Heart right ventricle (tissue), 16 donors: ENCODE measurements around the gene CBLL1. TPM values are rescaled to one million over a fixed set of nuclear protein-coding genes. Genes with fewer than 3 reads are reported as not detected.

ENCODE experiments used
- ATAC-seq, 8 donors: fragments of 200-7000 bp; cut with Tn5 transposase; one replicate each; pipeline ENCODE4 v1.9.1; 2020; ENCODE audit warnings: mild to moderate bottlenecking in 8 of 8, moderate library complexity in 8 of 8, moderate number of reproducible peaks in 1 of 8
- DNase-seq, 2 donors: peaks; one replicate each; pipeline ENCODE4 v3.0.0-alpha.2; 2020
- H3K27ac ChIP-seq, 10 donors: fragments of 200-600 bp; sonication (generic) in 2 of 10; one replicate each; pipeline versions ENCODE4 v1.5.0 to v1.8.0; 2020 to 2022; ENCODE audit warnings: mild to moderate bottlenecking in 3 of 10
- H3K27me3 ChIP-seq, 7 donors: fragments of 200-600 bp; one replicate each; pipeline ENCODE4 v1.8.0; 2021 to 2022; ENCODE audit warnings: mild to moderate bottlenecking in 2 of 7
- H3K36me3 ChIP-seq, 9 donors: fragments of 200-600 bp; sonication (generic) in 1 of 9; one replicate each; pipeline versions ENCODE4 v1.5.0 to v1.8.0; 2020 to 2022; ENCODE audit warnings: mild to moderate bottlenecking in 2 of 9
- H3K4me1 ChIP-seq, 9 donors: fragments of 200-600 bp; sonication (generic) in 1 of 9; one replicate each; pipeline versions ENCODE4 v1.5.0 to v1.8.0; 2020 to 2022; ENCODE audit warnings: mild to moderate bottlenecking in 4 of 9
- H3K4me3 ChIP-seq, 10 donors: fragments of 200-600 bp; sonication (generic) in 2 of 10; one replicate each; pipeline versions ENCODE4 v1.5.0 to v1.8.0; 2020 to 2022; ENCODE audit warnings: mild to moderate bottlenecking in 7 of 10, moderate library complexity in 2 of 10
- H3K9me3 ChIP-seq, 11 donors: fragments of 200-600 bp in 10 of 11; sonication (generic) in 2 of 11; one replicate each; pipeline versions ENCODE4 v1.5.0 to v1.8.0; 2013 to 2022; ENCODE audit warnings: mild to moderate bottlenecking in 2 of 11, control low read depth in 1 of 11, moderate library complexity in 1 of 11
- CTCF ChIP-seq, 9 donors: fragments of 200-600 bp; sonication (generic) in 2 of 9; IDR thresholded peaks; one replicate each; pipeline versions ENCODE4 v1.5.0 to v1.8.0; 2021 to 2022; ENCODE audit warnings: antibody characterized with exemption in 9 of 9, mild to moderate bottlenecking in 5 of 9, moderate library complexity in 1 of 9
- whole genome bisulfite sequencing, 2 donors: extraction: QIAGEN DNeasy Blood & Tissue Kit; methylation state at CpG; one replicate each; pipeline ENCODE4 v1.1.7; 2013; ENCODE audit warnings: inconsistent platforms in 1 of 2; 5-methylcytosine and 5-hydroxymethylcytosine counted together
- intact Hi-C, 10 donors: fragments of 100-400 bp; cut with DNase I; formaldehyde crosslinking; loops; one replicate each; pipeline versions ENCODE4 v1.11.1 to v1.14.2; 2022
- polyA plus RNA-seq, 2 donors: library from polyadenylated mRNA; stranded (reverse); fragments of 200-250 nt; gene quantifications; one replicate each; pipeline ENCODE4 v1.2.3, GENCODE V29; 2013
- total RNA-seq, 10 donors: library from RNA; stranded (reverse); fragmentation: NEBNext Ultra II Directional in 3 of 10; extraction: Animal tissue kit (Norgen Biotek cat#: 25700) in 3 of 10; gene quantifications; one replicate each; pipeline versions ENCODE4 v1.2.1 to v1.2.4, GENCODE V29; 2021 to 2023
- donor health status: Arrhythmogenic right ventricular cardiomyopathy.
- donor health status: ischemic (EF 13 %, LVEDD 7.1; RV severe dilation, severe dysfunction).
- donor health status: healthy with polysubstance abuse.
- donor health status: DM: no; HTN: yes; CAD: no.
- donor health status: DM: no; HTN: no; CAD: no.
- donor health status: ischemic (EF 25% LVEDD 6.9; RV normal size, moderate dysfunction).
- donor health status: ischemic (EF 25% LVEDD 5.7; RV mildly dilated, moderate dysfunction).
- donor health status: healthy.
- donor health status: DM: yes; HTN: yes; CAD: no.
- donor health status: Ischemic cardiomyopathy.
- donor health status: ischemic (EF 35%, LVEDD 5.7; RV mildly dilated, moderate dysfunction).
- donor health status: nonischemic (EF 11% LVEDD 7.7; RV severe dilation, severe dysfunction).
- donor health status: DM: yes; HTN: yes; CAD: no.
- donor health status: PGD.
- donor health status: ischemic (EF 29% LVEDD 5.4; RV normal size, mild dysfunction).
- donor health status: nonischemic (EF 23%, LVEDD 6.1; RV moderate dilation, normal function).

The CBLL1 gene
- total and polyA plus RNA-seq, 12 donors: 4.6 to 31.3 (median 22.3) TPM

- 54 to 55% methylated on average over 2 of the region's 2 CpGs for WGBS, 2 donors
- ATAC-seq: no peak
These were observed 29.1 kb downstream of the CBLL1 start for GRCh38 chr7:107773027-107773426.

GRCh38 chr7:107777702-107778101, 33.8 kb downstream of the CBLL1 start:
- no peak for TF ChIP-seq CTCF (IDR thresholded peaks at IDR 0.05)
- ATAC-seq: no peak
- Histone ChIP-seq H3K9me3 (no peaks in the 10 kb centered on the region), H3K27me3 (no peaks in the 10 kb centered on the region), H3K36me3 (no peaks in the 10 kb centered on the region), H3K27ac (no peak overlapping the region), H3K4me3 (no peak overlapping the region), H3K4me1 (no peaks in the 10 kb centered on the region)
- DNase-seq: no peak
- intact Hi-C loops: no loop called here
- WGBS, 2 donors: 89% methylated on average over 3 of the region's 3 CpGs

More at GRCh38 chr7:107773027-107773426, 29.1 kb downstream of the CBLL1 start:
- no peak for TF ChIP-seq CTCF (IDR thresholded peaks at IDR 0.05)
- Histone ChIP-seq H3K27me3 (no peaks in the 10 kb centered on the region), H3K36me3 (no peaks in the 10 kb centered on the region), H3K4me3 (no peak overlapping the region), H3K9me3 (no peaks in the 10 kb centered on the region), H3K4me1 (no peaks in the 10 kb centered on the region), H3K27ac (no peak overlapping the region)
- intact Hi-C loops: no loop called here
- DNase-seq: no peak

GRCh38 chr7:107778283-107778682, 34.3 kb downstream of the CBLL1 start:
- ATAC-seq (no peak), DNase-seq (no peak)
- no peak for TF ChIP-seq CTCF (IDR thresholded peaks at IDR 0.05)
- Histone ChIP-seq H3K27ac (no peak overlapping the region), H3K27me3 (no peaks in the 10 kb centered on the region), H3K4me1 (no peaks in the 10 kb centered on the region), H3K36me3 (no peaks in the 10 kb centered on the region), H3K4me3 (no peak overlapping the region), H3K9me3 (no peaks in the 10 kb centered on the region)
- intact Hi-C loops: no loop called here
- WGBS, 2 donors: 84% methylated on average over 4 of the region's 4 CpGs

GRCh38 chr7:107779647-107780099, 35.7 kb downstream of the CBLL1 start:
- H3K27ac ChIP-seq: no peak overlapping the region
- 80 to 81% methylated on average over 6 of the region's 6 CpGs for WGBS, 2 donors

More at GRCh38 chr7:107779647-107780099, 35.7 kb downstream of the CBLL1 start:
- H3K36me3 ChIP-seq: no peaks in the 10 kb centered on the region
- TF ChIP-seq CTCF (IDR thresholded peaks at IDR 0.05): no peak
- no peak overlapping the region for H3K4me3 ChIP-seq
- no peak for ATAC-seq
- H3K4me1 ChIP-seq: no peaks in the 10 kb centered on the region
- intact Hi-C loops: no loop called here
- no peaks in the 10 kb centered on the region for H3K27me3 ChIP-seq
- DNase-seq: no peak
- no peaks in the 10 kb centered on the region for H3K9me3 ChIP-seq
